HG03025 (cell line): ENCODE data around the gene RIPPLY1.

Source experiments
- ATAC-seq: cut with Tn5 transposase; IDR thresholded peaks from one replicate; pipeline ENCODE4 v1.9.1; 2021; ENCODE audit warnings: mild to moderate bottlenecking, moderate library complexity; ENCODE audit not compliant: unreplicated experiment, low FRiP score

Gene RIPPLY1

GRCh38 chrX:106903291-106903824 lies at the start of gene RIPPLY1:
RIPPLY1 (minus strand) TSS chrX:106903341; CDS start chrX:106903287, 54 bp downstream.
- ATAC-seq = no peak

GRCh38 chrX:106952538-106952937 lies 49.4 kb upstream of the RIPPLY1 start:
- ATAC-seq = no peak

- no peak for ATAC-seq
These were observed 48.9 kb upstream of the RIPPLY1 start for GRCh38 chrX:106952089-106952488.

GRCh38 chrX:106951230-106951629 lies 48.1 kb upstream of the RIPPLY1 start:
- no peak for ATAC-seq

GRCh38 chrX:106950381-106950780 lies 47.2 kb upstream of the RIPPLY1 start:
- ATAC-seq = no peak

GRCh38 chrX:106949366-106949765 lies 46.2 kb upstream of the RIPPLY1 start:
- ATAC-seq = no peak

- no peak for ATAC-seq
These were observed 45.5 kb upstream of the RIPPLY1 start for GRCh38 chrX:106948641-106949040.

- ATAC-seq = no peak
These were observed 43.3 kb upstream of the RIPPLY1 start for GRCh38 chrX:106946464-106946863.

GRCh38 chrX:106940068-106940467 lies 36.9 kb upstream of the RIPPLY1 start:
- no peak for ATAC-seq

- ATAC-seq = no peak
These were observed 36.4 kb upstream of the RIPPLY1 start for GRCh38 chrX:106939566-106939965.

GRCh38 chrX:106936246-106936645 lies 33.1 kb upstream of the RIPPLY1 start:
- ATAC-seq = no peak

GRCh38 chrX:106935175-106935574 lies 32.0 kb upstream of the RIPPLY1 start:
- no peak for ATAC-seq

GRCh38 chrX:106933538-106933961 lies 30.4 kb upstream of the RIPPLY1 start:
- no peak for ATAC-seq

GRCh38 chrX:106932960-106933537 lies 29.9 kb upstream of the RIPPLY1 start:
- no peak for ATAC-seq

GRCh38 chrX:106932492-106932923 lies 29.4 kb upstream of the RIPPLY1 start:
- ATAC-seq = no peak

- no peak for ATAC-seq
These were observed 28.8 kb upstream of the RIPPLY1 start for GRCh38 chrX:106931831-106932491.

GRCh38 chrX:106928227-106928626 lies 25.1 kb upstream of the RIPPLY1 start:
- ATAC-seq = no peak

- no peak for ATAC-seq
These were observed 24.6 kb upstream of the RIPPLY1 start for GRCh38 chrX:106927700-106928099.

- ATAC-seq = no peak
These were observed 23.9 kb upstream of the RIPPLY1 start for GRCh38 chrX:106927023-106927422.

- ATAC-seq = no peak
These were observed 18.5 kb upstream of the RIPPLY1 start for GRCh38 chrX:106921637-106922036.

GRCh38 chrX:106919932-106920452 lies 16.9 kb upstream of the RIPPLY1 start, which contains the start of gene CLDN2:
CLDN2 (plus strand) TSS chrX:106920402; CDS start chrX:106928229, 7,827 bp downstream.
- no peak for ATAC-seq
